ENCODE results near the gene DTNB.

The DTNB gene

DNA sequence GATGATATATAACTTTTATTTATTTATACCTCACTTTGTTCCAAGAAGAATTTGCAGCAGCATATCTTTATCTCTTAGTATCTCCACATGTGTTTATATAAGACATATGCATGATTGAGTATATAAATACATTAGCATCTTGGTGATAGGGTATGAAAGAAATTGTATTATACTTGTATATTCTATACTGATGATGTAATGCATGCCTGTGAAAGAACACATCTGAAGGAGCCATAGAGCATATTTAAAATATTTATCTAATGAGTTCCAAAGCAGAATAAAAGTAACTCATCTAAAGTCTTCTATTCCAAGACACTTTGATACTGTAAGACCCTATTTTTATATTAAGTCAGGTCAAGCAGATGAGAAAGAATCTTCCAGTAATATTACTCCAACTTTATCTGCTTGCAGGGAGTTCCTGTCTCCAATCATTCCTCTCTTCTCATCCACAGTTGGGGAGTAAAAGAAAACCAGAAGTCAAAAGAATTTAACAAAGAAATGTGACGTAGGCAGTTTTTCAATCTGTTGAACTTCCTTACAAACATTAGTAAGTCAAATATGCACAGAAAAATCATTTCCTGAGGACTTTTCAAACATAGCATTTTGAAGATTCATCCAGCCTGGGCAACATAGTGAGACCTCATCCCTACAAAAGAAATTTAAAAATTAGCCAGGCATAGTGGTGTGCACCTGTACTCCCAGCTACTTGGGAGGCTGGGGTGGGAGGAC, 76.7 kb downstream of the DTNB start:
- no peak for DNase-seq (ENCODE audit: low read depth)
- H3K4me3 ChIP-seq (ENCODE audit: low read depth, low read length): no peak overlapping the region

DNA sequence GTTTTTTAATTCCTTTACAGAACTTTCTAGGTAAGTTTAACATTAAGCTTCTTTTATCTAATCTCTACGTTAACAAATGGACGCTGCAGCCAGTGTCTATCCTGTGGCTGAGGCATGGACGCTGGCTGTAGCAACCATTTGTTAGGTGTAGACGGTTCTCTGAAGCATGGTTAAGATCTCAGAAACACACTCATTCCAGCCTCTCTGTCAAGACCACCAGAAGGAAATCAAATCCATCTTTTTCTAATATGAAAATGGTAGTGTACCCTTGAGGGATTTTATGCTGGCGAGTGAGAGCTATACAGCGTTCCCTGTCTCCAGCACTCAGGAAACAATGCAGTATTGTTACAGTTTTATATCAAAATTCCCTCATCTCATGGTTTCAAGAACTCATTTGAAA, 78.0 kb downstream of the DTNB start:
- DNase-seq (ENCODE audit: low read depth): no peak
- no peak overlapping the region for H3K4me3 ChIP-seq (ENCODE audit: low read depth, low read length)

DNA sequence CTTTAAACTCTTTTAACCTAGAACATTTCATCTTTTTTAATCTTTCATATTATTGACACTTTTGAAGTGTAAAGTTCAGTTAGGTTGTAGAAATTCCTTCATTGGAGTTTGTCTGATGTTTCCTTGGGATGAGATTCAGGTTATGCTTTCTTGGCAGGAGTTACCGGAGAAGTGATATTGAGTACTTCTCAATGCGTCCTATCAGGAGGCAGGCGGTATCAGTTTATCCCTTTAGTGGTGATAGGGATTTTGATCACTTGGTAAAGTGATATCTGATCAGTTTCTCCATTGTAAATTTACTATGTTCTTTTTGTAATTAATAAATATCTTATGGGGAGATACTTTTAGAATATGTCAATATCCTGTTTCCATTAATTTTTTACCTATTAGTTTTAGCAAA, 78.4 kb downstream of the DTNB start:
- H3K4me3 ChIP-seq (ENCODE audit: low read depth, low read length): no peak overlapping the region
- DNase-seq (ENCODE audit: low read depth): no peak

GRCh38 chr2:25592766-25593292, 80.5 kb downstream of the DTNB start:
- H3K4me3 ChIP-seq (ENCODE audit: low read depth, low read length): no peak overlapping the region

DNA sequence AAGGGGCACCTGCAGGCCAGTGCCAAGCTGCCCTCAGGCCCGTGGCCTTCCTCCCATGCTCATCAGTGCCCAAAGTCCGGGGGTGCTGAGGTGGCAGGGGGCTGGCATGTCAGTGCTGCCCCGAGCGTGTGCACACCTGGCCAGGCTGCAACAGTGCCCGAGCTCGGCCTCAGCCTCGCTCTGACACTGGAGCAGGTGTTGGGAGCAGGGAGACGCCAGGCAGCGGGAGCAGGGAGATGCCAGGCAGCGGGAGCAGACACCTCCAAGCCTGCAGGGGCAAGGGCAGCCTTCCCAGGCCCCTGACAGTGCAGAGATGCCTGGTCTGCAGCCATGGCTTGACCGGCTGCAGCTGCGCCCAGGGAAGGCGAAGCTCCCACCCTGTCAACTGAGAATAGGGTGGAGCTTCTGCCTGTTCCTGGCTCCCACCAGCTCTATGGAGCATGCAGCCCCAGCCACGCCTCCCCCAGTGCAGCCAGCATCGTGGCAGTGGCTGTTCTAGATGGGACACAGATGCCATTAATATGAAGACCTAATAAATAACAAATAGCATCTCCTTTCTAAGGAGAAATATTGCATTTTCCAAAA, 82.4 kb downstream of the DTNB start:
- no peak overlapping the region for H3K4me3 ChIP-seq (ENCODE audit: low read depth, low read length)
- DNase-seq (ENCODE audit: low read depth): no peak

More at GRCh38 chr2:25592766-25593292, 80.5 kb downstream of the DTNB start:
- no peak for DNase-seq (ENCODE audit: low read depth)

GRCh38 chr2:25589676-25590205, 83.6 kb downstream of the DTNB start:
- no peak overlapping the region for H3K4me3 ChIP-seq (ENCODE audit: low read depth, low read length)
- no peak for DNase-seq (ENCODE audit: low read depth)

- no peak for DNase-seq (ENCODE audit: low read depth)
- H3K4me3 ChIP-seq (ENCODE audit: low read depth, low read length): no peak overlapping the region
Observed at GRCh38 chr2:25588576-25588975, 84.8 kb downstream of the DTNB start.

- no peak for DNase-seq (ENCODE audit: low read depth)
- H3K4me3 ChIP-seq (ENCODE audit: low read depth, low read length): no peak overlapping the region
Observed at GRCh38 chr2:25587361-25587760, 86.0 kb downstream of the DTNB start.

DNA sequence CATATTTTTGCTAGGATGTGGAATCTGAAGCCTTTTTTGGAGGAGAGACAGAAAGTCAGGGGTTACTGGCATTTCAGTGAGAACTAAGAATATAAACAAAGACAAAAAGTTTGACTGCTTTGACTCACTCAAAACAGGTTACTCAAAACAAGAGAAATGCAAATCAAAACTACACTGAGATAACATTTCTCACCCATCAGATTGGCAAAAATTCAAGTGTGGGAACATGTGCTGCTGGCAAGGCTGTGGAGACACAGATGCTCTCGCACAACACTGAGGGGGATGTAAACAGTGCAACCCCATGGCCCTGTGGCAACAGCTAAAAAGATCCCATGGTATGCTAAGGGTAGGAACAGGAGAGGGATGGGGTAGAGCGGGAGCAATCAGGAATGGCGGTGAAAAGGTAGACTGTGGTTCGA, 86.6 kb downstream of the DTNB start:
- no peak overlapping the region for H3K4me3 ChIP-seq (ENCODE audit: low read depth, low read length)
- DNase-seq (ENCODE audit: low read depth): no peak

- no peak overlapping the region for H3K4me3 ChIP-seq (ENCODE audit: low read depth, low read length)
- DNase-seq (ENCODE audit: low read depth): no peak
Observed at GRCh38 chr2:25585189-25585588, 88.2 kb downstream of the DTNB start.

GRCh38 chr2:25582077-25582830, 91.1 kb downstream of the DTNB start:
- DNase-seq (ENCODE audit: low read depth): no peak
- H3K4me3 ChIP-seq (ENCODE audit: low read depth, low read length): no peak overlapping the region

DNA sequence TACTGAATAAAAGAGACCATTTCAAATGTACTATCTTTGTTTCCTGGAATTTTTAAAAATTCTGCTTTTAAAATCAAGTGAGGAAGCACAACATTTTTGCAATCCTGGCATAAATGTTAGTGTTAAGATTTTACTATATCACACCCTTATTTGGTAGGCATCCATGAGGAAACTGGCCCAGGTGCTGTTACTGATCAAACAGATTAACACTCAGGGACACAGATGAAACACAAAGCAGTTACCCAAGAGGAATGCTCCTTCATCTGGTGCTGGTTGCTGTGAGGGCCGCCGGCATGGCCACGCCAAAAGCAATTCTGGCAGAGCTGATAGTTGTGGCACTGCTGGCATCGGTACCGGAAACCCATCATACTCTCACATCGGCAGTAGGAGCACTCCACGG, 96.8 kb downstream of the DTNB start:
- DNase-seq (ENCODE audit: low read depth): no peak
- no peak overlapping the region for H3K4me3 ChIP-seq (ENCODE audit: low read depth, low read length)

DNA sequence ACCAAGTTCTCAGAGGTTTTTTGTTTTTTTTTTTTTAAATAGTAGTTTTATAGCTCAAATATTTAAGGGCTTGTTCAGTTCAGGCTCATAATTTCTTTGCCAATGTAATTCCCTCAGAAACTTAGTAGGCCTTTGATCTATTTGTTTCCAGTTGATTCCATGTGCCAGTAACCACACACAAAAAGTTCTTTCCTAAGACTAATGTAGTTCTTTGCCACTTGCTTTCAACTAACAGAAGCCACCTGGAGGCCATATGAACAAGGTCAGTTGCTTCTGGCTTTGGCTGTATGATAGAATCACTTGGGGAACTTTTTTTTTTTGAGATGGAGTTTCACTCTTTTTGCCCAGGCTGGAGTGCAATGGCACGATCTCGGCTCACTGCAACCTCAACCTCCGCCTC, 100.7 kb downstream of the DTNB start:
- no peak overlapping the region for H3K4me3 ChIP-seq (ENCODE audit: low read depth, low read length)
- no peak for DNase-seq (ENCODE audit: low read depth)

- peak; percentile 63 for DNase-seq (ENCODE audit: low read depth)
- H3K4me3 ChIP-seq (ENCODE audit: low read depth, low read length): no peak overlapping the region
Observed at GRCh38 chr2:25570161-25570845, 103.1 kb downstream of the DTNB start.

GRCh38 chr2:25567406-25567805, 106.0 kb downstream of the DTNB start:
- DNase-seq (ENCODE audit: low read depth): no peak
- H3K4me3 ChIP-seq (ENCODE audit: low read depth, low read length): no peak overlapping the region

DNA sequence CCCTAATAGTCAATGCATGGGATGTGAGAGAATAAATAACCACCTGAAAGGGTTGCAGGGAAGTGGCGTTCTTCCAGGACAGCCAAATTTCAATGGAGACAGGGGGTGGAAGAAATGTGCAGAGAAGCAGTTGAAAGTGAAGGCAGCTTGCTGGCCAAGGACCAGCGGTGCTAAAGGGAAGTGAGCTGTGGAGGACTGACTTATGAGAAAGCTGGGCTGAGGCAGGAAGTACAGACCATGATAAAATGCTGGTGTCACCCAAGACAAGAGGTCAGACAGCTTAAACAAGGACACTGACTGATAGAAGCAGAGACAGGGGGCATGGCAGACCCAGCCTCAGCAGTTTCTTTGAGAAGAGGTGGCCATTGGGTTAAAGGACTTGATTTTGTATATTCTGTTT, 106.7 kb downstream of the DTNB start:
- no peak overlapping the region for H3K4me3 ChIP-seq (ENCODE audit: low read depth, low read length)
- DNase-seq (ENCODE audit: low read depth): no peak

DNA sequence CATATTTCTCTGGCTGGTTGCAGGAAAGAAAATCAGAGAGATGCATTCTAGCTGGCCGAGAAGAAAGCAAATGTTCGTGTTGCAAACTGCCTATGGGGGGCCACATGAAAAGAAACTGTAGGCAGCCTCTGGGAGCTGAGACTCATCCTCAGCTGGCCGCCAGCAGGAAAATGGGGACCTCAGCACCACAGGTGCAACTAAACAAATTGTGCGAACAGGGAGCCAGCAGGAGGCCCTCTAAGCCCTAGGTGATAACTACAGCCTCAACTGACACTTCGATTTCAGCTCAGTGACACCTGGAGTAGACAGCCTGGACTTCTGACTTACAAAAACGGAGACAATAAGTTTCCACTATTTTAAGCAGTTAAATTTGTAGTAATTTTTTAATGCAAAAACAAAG, 107.3 kb downstream of the DTNB start:
- H3K4me3 ChIP-seq (ENCODE audit: low read depth, low read length): no peak overlapping the region
- no peak for DNase-seq (ENCODE audit: low read depth)

DNA sequence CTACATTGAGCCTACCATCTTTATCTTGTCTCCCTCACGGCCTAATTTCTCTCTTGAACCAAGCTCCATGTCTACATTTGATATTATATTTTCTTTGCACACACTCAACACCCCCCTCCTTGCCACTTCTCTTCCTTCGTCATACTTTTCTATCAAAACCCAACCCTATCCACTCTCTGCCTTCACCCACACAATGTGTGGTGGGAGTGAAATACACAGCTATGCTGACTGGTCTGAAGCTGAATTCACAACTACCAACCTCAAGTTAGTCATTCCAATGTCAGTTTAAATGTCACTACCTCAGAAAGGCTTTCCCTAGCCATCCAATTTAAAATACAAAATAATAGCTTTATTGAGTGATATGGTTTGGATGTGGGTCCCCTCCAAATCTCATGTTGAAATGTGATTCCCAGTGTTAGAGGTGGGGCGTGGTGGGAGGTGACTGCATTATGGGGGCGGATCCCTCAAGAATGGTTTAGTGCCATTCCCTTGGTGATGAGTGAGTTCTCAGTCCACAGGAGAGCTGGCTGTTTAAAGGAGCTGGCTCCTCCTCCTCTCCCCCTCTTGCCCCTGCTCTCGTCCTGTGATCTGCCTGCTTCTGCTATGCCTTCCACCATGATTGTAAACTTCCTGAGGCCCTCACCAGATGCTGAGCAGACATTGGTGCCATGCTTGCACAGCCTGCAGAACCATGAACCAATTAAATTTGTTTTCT, 112.1 kb downstream of the DTNB start:
- no peak overlapping the region for H3K4me3 ChIP-seq (ENCODE audit: low read depth, low read length)
- no peak for DNase-seq (ENCODE audit: low read depth)

DNA sequence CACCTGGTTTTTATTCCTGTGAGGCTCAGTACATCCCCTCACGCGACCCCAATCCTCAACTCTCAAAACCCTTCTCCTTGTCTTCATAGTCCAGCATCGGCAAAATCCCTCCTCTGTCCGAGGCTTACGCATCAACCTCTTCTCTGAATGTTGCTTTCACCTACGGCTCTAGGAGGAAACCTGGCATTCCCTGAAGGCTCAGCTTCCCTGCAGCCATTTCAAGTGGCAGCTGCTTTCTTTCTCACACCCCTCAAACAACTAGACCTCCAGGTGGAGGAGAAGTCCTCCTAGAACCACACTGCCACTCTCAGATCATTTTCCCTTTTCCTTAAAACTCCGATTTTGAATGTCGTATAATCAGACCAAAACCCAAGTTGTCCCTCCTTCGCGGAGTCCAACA, 114.2 kb downstream of the DTNB start:
- no peak overlapping the region for H3K4me3 ChIP-seq (ENCODE audit: low read depth, low read length)
- no peak for DNase-seq (ENCODE audit: low read depth)

Measured in skeletal muscle cell (primary cell).